GM18526 (cell line): ENCODE measurements around the gene NIT1.

Experiments
- POLR2A ChIP-seq: IDR thresholded peaks from 3 replicates; pipeline ENCODE4 v1.6.1; 2011; ENCODE audit not compliant: insufficient read length; ENCODE audit errors: extremely low read depth

The NIT1 gene

GRCh38 chr1:161092621-161093028, 25.3 kb upstream of the NIT1 start:
- TF ChIP-seq POLR2A: no peak

DNA sequence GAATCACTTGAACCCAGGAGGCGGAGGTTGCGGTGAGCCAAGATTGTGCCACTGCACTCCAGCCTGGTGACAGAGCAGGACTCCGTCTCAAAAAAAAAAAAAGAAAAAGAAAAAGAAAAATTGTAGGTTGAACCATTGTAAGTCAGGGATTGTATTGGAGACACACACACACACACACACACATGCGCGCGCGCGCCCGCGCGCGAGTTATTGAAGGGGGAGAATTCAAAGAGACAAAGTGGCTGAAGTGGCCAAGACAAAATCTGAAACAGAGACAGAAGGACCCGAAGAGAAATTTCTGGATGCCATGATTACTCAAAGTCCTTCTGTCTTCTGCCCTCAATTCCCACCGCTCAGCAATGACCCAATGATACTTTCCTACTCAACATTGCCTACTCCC, 23.4 kb upstream of the NIT1 start:
- TF ChIP-seq POLR2A: no peak

GRCh38 chr1:161095230-161095629, 22.7 kb upstream of the NIT1 start:
- TF ChIP-seq POLR2A: no peak

DNA sequence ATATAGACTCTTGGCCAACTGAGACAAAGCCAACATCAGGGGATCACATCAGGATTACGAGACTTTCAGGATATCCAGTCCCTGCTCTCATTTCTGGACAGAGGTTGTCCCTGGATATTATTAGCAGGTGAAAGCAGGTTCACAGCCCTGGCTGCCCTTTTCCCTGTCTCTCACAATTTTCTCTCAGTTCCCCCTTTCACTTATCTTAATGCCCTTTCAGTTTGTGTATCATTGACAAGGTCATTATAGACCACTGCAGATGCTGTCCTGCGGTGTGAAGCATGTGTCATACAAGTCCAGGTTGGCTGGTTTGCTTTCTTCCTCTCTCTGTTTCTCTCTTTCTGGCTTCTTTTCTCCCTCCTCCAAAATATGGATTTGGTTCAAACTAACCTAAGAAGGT, 21.9 kb upstream of the NIT1 start:
- no peak for TF ChIP-seq POLR2A

DNA sequence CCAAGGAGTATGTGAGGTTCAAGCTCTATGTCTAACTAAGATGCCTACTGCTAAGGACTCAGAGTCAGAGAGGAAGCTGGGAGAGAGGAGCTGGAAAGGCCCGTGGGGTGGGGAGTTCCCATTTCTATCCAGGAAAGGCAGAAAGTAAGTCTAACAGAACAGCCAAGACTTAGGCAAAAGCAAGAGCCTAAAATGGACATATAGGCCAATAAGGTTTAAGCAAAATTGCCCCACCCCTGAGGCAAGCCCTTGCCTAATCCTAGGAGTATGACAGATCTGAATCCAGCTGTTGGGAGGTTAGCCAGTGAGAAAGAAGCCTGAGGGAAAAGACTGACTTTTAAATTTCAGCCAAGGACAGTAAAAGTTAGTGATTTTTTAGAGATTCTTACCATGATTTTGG, 21.4 kb upstream of the NIT1 start:
- no peak for TF ChIP-seq POLR2A

- no peak for TF ChIP-seq POLR2A
These were observed 19.5 kb upstream of the NIT1 start, which contains the start of gene KLHDC9 for GRCh38 chr1:161098210-161099068. Gene KLHDC9 (plus strand): TSS chr1:161098361. CDS start chr1:161098536, 175 bp downstream.

- no peak for TF ChIP-seq POLR2A
These were observed 18.7 kb upstream of the NIT1 start for GRCh38 chr1:161099090-161099802.

DNA sequence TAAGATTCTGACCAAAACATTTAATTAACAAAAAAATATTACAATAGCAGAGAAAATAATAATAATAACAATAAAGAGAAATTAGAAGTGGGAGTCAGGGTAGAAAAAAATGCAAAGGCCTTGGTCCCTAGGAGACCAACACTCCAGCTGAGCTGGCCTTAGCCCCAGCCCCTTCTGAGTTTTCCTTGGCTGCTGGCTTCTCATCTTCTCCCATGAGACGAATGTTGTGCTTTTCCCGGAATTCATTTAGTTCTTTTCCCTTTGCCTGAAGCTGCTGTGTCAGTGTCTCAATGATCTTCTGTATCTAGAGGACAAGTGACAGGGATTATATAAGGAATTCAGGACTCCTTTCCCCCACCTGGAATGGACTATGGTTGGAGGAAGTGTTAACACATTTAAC, 17.3 kb upstream of the NIT1 start:
- no peak for TF ChIP-seq POLR2A

- TF ChIP-seq POLR2A: no peak
These were observed 11.5 kb upstream of the NIT1 start for GRCh38 chr1:161106431-161106830.

GRCh38 chr1:161111117-161111516, 6.8 kb upstream of the NIT1 start:
- TF ChIP-seq POLR2A: no peak

GRCh38 chr1:161111527-161111926, 6.4 kb upstream of the NIT1 start:
- no peak for TF ChIP-seq POLR2A

DNA sequence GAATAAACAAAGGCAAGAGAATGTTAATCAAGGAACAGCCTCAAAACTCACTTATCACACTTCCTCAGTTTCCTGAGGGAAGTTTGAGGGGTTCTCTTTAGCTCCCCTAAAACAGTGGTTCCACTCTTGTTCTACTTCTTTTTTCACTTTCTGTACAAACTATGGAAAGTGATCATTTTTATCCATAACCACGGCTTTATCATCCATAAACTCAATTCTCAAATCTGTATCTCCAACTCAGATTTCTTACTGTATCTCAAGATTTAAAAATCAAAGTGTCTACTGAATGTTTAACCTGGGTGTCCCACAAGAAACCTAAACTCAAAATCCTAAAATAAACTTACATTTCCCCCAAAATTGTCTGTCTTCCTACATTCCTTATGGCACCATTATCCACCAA, 4.0 kb upstream of the NIT1 start:
- no peak for TF ChIP-seq POLR2A

GRCh38 chr1:161114556-161114955, 3.3 kb upstream of the NIT1 start:
- no peak for TF ChIP-seq POLR2A

- no peak for TF ChIP-seq POLR2A
These were observed 2.7 kb upstream of the NIT1 start for GRCh38 chr1:161115132-161115711.

- no peak for TF ChIP-seq POLR2A
These were observed 1.4 kb downstream of the NIT1 start for GRCh38 chr1:161119092-161119903.

GRCh38 chr1:161121042-161121650, 3.2 kb downstream of the NIT1 start:
- no peak for TF ChIP-seq POLR2A
